ENCODE results near the gene PHEX.

DNA sequence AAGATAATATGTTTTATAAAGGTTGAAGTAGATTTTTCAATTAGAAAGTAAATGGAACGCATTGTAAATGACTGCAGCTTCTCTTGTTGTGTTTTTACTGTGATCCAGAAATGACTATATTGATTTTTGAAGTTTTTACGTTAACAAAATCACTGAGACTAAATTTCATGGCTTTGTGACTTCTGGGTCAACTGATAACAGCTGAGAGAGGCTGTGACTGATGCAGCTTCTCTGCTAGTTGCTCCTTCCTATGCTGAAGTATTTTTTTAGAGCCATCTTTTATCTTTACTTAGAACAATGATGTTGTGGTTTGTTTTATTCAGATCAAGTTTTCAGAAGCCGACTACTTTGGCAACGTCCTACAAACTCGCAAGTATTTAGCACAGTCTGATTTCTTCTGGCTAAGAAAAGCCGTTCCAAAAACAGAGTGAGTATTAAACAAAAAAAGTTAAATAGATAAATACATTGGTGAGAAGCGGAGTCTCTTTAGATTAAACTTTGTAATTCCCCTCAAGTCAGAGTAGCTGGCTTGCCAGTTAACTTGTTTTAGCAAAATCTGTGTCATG lies 145.9 kb downstream of the PHEX start:
- TF ChIP-seq, protein P1, sequence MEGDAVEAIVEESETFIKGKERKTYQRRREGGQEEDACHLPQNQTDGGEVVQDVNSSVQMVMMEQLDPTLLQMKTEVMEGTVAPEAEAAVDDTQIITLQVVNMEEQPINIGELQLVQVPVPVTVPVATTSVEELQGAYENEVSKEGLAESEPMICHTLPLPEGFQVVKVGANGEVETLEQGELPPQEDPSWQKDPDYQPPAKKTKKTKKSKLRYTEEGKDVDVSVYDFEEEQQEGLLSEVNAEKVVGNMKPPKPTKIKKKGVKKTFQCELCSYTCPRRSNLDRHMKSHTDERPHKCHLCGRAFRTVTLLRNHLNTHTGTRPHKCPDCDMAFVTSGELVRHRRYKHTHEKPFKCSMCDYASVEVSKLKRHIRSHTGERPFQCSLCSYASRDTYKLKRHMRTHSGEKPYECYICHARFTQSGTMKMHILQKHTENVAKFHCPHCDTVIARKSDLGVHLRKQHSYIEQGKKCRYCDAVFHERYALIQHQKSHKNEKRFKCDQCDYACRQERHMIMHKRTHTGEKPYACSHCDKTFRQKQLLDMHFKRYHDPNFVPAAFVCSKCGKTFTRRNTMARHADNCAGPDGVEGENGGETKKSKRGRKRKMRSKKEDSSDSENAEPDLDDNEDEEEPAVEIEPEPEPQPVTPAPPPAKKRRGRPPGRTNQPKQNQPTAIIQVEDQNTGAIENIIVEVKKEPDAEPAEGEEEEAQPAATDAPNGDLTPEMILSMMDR (IDR thresholded peaks at IDR 0.05), result no peak
- TF ChIP-seq POLR2A (IDR thresholded peaks at IDR 0.05), result no peak
